Measurements from ENCODE around the gene AGA. TPM values are rescaled to one million over a fixed set of nuclear protein-coding genes. Genes with fewer than 3 reads are reported as not detected.

Gene AGA
- total and polyA plus RNA-seq, 2 donors (not counting 1 experiment from before 2014, with no cell fraction given) = 28.2 to 35.3 TPM

- H3K4me2 ChIP-seq (replicated peaks; ENCODE audit: low read depth, low read length, poor library complexity, severe bottlenecking) = no peak overlapping the region
- no peak overlapping the region for H2AFZ ChIP-seq (ENCODE audit: insufficient read depth, low read depth, low read length, poor library complexity, severe bottlenecking)
- ATAC-seq (ENCODE audit: low read depth) (no peak), DNase-seq (no peak)
- POLR2A ChIA-PET = no interaction called here
- CTCF ChIA-PET = no interaction called here
- H4K20me1 ChIP-seq (ENCODE audit: control insufficient read depth, insufficient read depth, low read length, poor library complexity, severe bottlenecking) = no peaks in the 10 kb centered on the region
- Mint-ChIP-seq H3K4me3 (no peak overlapping the region), H3K4me1 (no peaks in the 10 kb centered on the region), H3K9me3 (ENCODE audit: insufficient read depth) (no peaks in the 10 kb centered on the region), H3K27me3 (no peaks in the 10 kb centered on the region), H3K27ac (no peak overlapping the region)
- H3K4me3 ChIP-seq (ENCODE audit: control extremely low read depth in 1 of 5, extremely low read depth in 1 of 5, insufficient read depth in 1 of 5, low read depth in 2 of 5, low read length in 4 of 5) = no peak overlapping the region
- TF ChIP-seq EZH2 (IDR thresholded peaks at IDR 0.05; ENCODE audit: borderline replicate concordance, insufficient read depth, low read depth, low read length, poor library complexity, severe bottlenecking) (no peak), CTCF (IDR thresholded peaks at IDR 0.05) (no peak)
- H3K36me3 ChIP-seq (replicated peaks in 1 of 2; ENCODE audit: control extremely low read depth in 1 of 2, control insufficient read depth in 1 of 2, extremely low read depth in 1 of 2, insufficient read depth in 2 of 2, low read length in 1 of 2) = no peaks in the 10 kb centered on the region
- no peaks in the 10 kb centered on the region for H3K4me1 ChIP-seq (ENCODE audit: control insufficient read depth in 2 of 2, insufficient read depth in 2 of 2, low read length in 2 of 2)
- intact Hi-C loops (cut with micrococcal nuclease) = no loop called here
- no peak overlapping the region for H3K9ac ChIP-seq (ENCODE audit: low read length)
- H3K27ac ChIP-seq (ENCODE audit: low read length in 2 of 2) = no peak overlapping the region
- H3K79me2 ChIP-seq (ENCODE audit: control insufficient read depth, insufficient read depth, low read length) = no peaks in the 10 kb centered on the region
- no peaks in the 10 kb centered on the region for H3K9me3 ChIP-seq (ENCODE audit: control extremely low read depth in 1 of 3, control insufficient read depth in 2 of 3, insufficient read depth in 1 of 3, low read length in 2 of 3)
- no peaks in the 10 kb centered on the region for H3K27me3 ChIP-seq (replicated peaks in 1 of 4; ENCODE audit: control extremely low read depth in 1 of 4, control insufficient read depth in 3 of 4, insufficient read depth in 4 of 4, low read length in 3 of 4)
- 85% methylated on average over 1 of the region's 1 CpG for WGBS (ENCODE audit: insufficient coverage)
Observed at GRCh38 chr4:177484613-177485021, 42.4 kb upstream of the AGA start.

- no peaks in the 10 kb centered on the region for H3K27me3 Mint-ChIP-seq
- no peaks in the 10 kb centered on the region for H3K27me3 ChIP-seq (replicated peaks in 1 of 4; ENCODE audit: control extremely low read depth in 1 of 4, control insufficient read depth in 3 of 4, insufficient read depth in 4 of 4, low read length in 3 of 4)
- H3K4me2 ChIP-seq (replicated peaks; ENCODE audit: low read depth, low read length, poor library complexity, severe bottlenecking) = no peak overlapping the region
- no peaks in the 10 kb centered on the region for H3K36me3 ChIP-seq (replicated peaks in 1 of 2; ENCODE audit: control extremely low read depth in 1 of 2, control insufficient read depth in 1 of 2, extremely low read depth in 1 of 2, insufficient read depth in 2 of 2, low read length in 1 of 2)
- no peak overlapping the region for H3K4me3 Mint-ChIP-seq
- WGBS (ENCODE audit: insufficient coverage) = 93% methylated on average over 2 of the region's 3 CpGs
- H3K9ac ChIP-seq (ENCODE audit: low read length) = no peak overlapping the region
- H2AFZ ChIP-seq (ENCODE audit: insufficient read depth, low read depth, low read length, poor library complexity, severe bottlenecking) = no peak overlapping the region
- no peaks in the 10 kb centered on the region for H3K4me1 Mint-ChIP-seq
- no peaks in the 10 kb centered on the region for H3K79me2 ChIP-seq (ENCODE audit: control insufficient read depth, insufficient read depth, low read length)
- DNase-seq = no peak
- no peaks in the 10 kb centered on the region for H3K9me3 Mint-ChIP-seq (ENCODE audit: insufficient read depth)
- no peak overlapping the region for H3K27ac ChIP-seq (ENCODE audit: low read length in 2 of 2)
- no peaks in the 10 kb centered on the region for H3K9me3 ChIP-seq (ENCODE audit: control extremely low read depth in 1 of 3, control insufficient read depth in 2 of 3, insufficient read depth in 1 of 3, low read length in 2 of 3)
- POLR2A ChIA-PET = no interaction called here
- CTCF ChIA-PET = no interaction called here
- intact Hi-C loops (cut with micrococcal nuclease) = no loop called here
- H3K4me3 ChIP-seq (ENCODE audit: control extremely low read depth in 1 of 5, extremely low read depth in 1 of 5, insufficient read depth in 1 of 5, low read depth in 2 of 5, low read length in 4 of 5) = no peak overlapping the region
- no peaks in the 10 kb centered on the region for H4K20me1 ChIP-seq (ENCODE audit: control insufficient read depth, insufficient read depth, low read length, poor library complexity, severe bottlenecking)
- no peak for TF ChIP-seq CTCF (IDR thresholded peaks at IDR 0.05)
- TF ChIP-seq EZH2 (IDR thresholded peaks at IDR 0.05; ENCODE audit: borderline replicate concordance, insufficient read depth, low read depth, low read length, poor library complexity, severe bottlenecking) = no peak
- H3K4me1 ChIP-seq (ENCODE audit: control insufficient read depth in 2 of 2, insufficient read depth in 2 of 2, low read length in 2 of 2) = no peaks in the 10 kb centered on the region
- no peak overlapping the region for H3K27ac Mint-ChIP-seq
- ATAC-seq (ENCODE audit: low read depth) = no peak
Observed at GRCh38 chr4:177483760-177484159, 41.5 kb upstream of the AGA start.

Data from B cell (primary cell).